Uterus (tissue), 2 donors: ENCODE results near the gene MCM10.

Experiments
- POLR2A ChIP-seq, 2 donors: fragments of 450-650 bp; IDR thresholded peaks; one replicate each; pipeline ENCODE4 v1.6.1; 2016; ENCODE audit warnings: antibody characterized with exemption in 2 of 2, mild to moderate bottlenecking in 1 of 2, moderate library complexity in 1 of 2
- TF ChIP-seq, protein P1 (sequence below), 4 experiments: fragments of 200-600 bp in 2 of 4; fragments of 450-650 bp in 2 of 4; sonication (generic) in 2 of 4; IDR thresholded peaks; one replicate each; pipeline ENCODE4 v1.5.1; 2016 to 2019; ENCODE audit warnings: antibody characterized with exemption in 4 of 4, mild to moderate bottlenecking in 2 of 4, moderate library complexity in 1 of 4

DNA sequence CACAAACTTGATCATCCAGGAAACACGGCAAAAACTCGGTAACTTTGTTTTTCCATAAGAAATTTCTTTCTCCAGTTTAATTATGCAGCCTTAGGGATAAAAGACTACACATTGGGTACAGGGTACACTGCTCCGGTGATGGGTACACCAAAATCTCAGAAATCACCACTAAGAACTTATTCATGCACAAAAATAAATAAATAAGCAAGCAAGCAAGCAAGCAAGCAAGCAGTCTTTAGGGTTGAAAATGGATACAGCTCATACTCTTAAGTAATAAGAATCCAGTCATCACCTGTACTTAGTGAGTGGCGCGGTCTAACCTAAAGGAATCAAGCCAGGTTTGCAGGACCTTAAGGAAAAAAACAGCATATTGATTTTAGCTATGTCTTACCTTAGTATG, 30.0 kb downstream of the MCM10 start:
- TF ChIP-seq, protein P1, sequence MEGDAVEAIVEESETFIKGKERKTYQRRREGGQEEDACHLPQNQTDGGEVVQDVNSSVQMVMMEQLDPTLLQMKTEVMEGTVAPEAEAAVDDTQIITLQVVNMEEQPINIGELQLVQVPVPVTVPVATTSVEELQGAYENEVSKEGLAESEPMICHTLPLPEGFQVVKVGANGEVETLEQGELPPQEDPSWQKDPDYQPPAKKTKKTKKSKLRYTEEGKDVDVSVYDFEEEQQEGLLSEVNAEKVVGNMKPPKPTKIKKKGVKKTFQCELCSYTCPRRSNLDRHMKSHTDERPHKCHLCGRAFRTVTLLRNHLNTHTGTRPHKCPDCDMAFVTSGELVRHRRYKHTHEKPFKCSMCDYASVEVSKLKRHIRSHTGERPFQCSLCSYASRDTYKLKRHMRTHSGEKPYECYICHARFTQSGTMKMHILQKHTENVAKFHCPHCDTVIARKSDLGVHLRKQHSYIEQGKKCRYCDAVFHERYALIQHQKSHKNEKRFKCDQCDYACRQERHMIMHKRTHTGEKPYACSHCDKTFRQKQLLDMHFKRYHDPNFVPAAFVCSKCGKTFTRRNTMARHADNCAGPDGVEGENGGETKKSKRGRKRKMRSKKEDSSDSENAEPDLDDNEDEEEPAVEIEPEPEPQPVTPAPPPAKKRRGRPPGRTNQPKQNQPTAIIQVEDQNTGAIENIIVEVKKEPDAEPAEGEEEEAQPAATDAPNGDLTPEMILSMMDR (IDR thresholded peaks at IDR 0.05), result no peak
- TF ChIP-seq POLR2A (IDR thresholded peaks at IDR 0.05), result no peak
